ENCODE data around the gene NR3C2.
"Not testable (repeated sequence)": the region's sequence is repeated elsewhere in the genome, so short reads cannot be mapped to it uniquely, and the experiment has no call there.

NR3C2 gene

DNA sequence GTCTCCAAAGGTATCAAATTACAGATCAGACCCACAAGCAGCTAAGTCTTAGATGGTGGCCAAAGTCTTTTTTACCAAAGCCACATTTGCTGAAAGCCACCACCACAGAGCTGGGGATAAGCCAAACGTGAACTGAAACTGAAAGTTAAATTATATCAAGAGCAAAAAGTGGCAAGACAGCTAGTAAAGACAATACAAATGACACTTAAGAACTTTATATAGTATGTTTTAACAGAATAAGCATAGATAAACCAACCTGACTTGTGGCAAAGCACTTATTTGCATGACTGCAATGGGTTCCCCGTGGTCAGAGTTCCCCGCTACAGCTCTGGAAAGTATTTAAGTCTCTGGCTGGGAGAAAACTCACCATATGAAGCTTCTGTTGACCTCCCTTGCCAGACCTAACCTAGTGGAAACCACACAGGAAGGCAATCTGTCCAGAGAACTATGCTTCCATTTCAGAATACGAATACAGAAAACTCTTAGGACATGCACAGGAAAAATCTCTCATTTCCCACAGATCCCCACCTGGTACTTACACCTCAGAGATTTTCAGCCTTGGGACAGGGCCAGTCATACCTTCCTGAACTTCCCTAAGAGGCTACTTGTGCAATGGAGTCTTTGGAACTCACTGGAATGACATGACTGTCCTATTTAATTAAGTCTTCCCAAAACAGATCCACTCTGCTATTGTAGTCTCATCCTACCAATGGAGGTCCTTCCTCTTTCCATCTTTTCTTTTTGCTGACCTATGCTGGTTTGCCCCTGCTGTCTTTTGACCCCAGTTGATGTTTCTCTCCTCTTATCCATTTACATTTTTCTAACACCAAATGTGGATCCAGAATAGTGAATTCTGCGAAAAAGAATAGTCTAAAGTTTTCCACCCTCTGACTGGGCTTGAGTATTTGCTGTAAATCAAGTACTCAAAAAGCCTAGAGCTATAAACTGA, 225.1 kb downstream of the NR3C2 start:
- no peak for DNase-seq (ENCODE audit: low read depth in 2 of 2)

- no peak for DNase-seq (ENCODE audit: low read depth in 2 of 2)
These were observed 225.9 kb downstream of the NR3C2 start for GRCh38 chr4:148216321-148216720.

DNA sequence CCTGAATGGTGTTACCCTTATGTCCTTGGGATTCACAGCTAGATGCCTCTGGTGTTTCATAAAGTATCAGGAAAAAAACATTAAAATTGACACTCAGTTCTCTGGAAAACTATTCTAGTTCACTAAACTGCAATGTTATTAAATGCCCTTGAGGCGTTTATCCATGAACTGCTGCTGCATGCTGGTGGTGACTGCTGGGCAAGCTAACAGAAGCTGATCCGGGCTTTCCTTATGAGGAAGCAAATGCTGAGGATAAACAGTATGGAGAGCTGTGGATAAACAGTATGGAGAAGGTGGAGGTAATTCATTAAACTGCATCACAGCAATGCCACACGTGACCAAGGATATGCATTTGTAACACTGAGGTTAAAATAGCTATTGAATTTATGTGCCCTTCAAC, 227.0 kb downstream of the NR3C2 start:
- DNase-seq (ENCODE audit: low read depth in 2 of 2), result no peak

GRCh38 chr4:148214529-148215166, 227.6 kb downstream of the NR3C2 start:
- DNase-seq (ENCODE audit: low read depth in 2 of 2), result no peak

DNA sequence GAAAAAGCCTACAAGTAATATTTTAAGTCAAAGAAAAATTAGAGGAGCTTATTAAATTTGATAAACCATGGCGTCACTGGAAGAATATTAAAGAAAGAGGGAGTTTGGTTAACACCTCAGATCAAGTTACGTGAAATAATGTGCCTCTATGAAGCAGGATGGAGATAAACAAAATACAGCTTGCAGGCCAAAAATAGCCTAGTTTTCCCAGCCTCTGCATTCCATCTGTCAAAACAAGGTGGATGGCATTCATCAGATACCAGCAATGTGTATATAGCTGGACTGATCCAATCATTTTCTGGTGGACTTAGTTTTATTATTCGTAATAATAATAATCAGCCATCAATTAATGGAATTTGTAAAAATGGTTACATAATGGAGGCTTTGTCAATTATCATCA, 230.7 kb downstream of the NR3C2 start:
- no peak for DNase-seq (ENCODE audit: low read depth in 2 of 2)

DNA sequence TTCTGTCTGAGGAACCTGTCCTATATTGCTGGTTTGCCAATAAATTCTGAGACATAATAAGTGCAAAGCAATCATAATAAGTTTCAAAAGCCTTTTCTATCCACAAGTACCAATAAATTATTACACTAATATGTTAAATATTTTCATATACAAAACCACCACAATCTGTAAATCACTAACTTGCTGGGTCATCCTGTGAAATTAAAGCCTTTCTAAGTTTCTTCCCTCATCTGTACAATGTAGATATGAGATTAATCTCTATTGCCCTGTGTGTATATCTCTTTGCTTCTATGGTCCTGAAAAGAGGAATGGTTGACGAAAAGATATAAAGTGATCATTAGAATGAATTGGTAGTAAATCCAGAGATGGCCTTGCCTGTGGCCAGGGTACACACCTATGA, 231.6 kb downstream of the NR3C2 start:
- no peak for DNase-seq (ENCODE audit: low read depth in 2 of 2)

DNA sequence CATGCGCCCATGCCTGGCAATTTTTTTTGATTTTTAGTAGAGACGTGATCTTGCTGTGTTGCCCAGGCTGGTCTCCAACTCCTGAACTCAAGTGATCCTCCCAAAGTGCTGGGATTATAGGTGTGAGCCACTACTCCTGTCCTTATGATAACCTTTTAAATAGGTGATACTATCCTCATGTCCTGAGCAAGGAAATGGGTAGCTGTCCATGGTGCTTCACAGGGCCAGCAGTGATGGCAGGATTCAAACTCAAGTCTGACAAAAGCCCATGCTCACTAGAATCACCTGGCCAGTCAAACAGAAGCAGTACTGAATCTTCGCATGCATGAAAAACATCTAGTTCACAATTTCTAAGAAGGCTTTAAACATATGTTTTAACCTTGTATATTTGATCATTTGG, 235.1 kb downstream of the NR3C2 start:
- no peak for DNase-seq (ENCODE audit: low read depth in 2 of 2)

- no peak for DNase-seq (ENCODE audit: low read depth in 2 of 2)
These were observed 236.7 kb downstream of the NR3C2 start for GRCh38 chr4:148205476-148205875.

DNA sequence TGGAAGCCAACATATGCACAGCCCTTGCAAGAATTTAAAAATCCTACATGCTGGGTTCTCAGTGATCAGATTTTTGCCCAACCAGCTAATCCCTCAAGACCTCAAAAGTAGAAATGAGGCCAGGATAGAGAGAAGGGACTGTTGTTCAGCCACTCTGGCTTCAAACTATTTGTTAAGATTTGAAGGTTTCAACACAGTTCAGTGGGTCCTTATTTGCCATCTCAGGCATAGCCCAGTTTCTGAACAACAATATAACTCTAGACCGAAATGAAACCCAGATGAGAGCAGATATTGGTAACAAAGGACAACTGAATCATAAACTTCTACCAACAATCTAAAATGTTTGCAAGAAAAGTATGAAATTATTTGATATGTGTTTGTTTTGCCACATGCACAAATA, 237.3 kb downstream of the NR3C2 start:
- no peak for DNase-seq (ENCODE audit: low read depth in 2 of 2)

GRCh38 chr4:148204171-148204570, 238.0 kb downstream of the NR3C2 start:
- no peak for DNase-seq (ENCODE audit: low read depth in 2 of 2)

DNA sequence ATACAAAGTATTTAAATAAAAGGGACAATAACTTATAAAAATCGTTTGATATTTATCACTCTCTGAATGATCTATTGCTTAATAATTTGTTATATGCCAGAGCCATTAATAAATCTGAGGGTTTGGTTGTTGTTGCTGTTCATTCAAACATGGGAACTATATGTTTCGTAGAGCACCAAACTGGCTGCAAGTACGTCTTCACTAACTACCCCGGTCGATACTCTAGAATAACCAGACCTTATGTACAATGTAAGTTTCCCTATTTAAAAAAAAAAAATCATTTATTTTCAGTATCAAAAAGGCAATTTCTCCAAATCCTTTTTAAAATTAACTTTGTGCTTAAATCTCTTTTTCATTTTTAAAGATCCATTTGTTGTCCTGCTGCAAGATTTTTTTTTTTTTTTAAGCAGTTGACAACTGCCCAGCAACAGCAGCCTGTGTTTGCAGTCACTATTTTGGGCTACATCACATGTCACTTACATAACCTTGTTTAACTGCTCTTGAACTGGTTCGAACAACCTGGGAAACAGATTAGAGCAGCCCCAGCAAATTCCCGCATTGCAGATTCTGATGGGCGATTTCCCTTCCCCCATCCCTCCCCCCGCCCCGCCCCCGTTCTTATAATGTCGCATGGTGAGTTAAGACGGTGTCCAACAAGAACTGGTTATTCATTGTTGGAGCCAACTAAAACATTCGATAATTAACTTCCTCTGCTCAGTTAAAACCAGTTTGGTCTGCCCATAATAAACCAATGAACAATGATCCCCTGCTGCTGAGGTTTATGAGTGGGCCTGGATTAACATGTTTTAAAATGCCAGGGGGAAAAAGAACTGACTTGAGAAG, 238.9 kb downstream of the NR3C2 start:
- no peak for DNase-seq (ENCODE audit: low read depth in 2 of 2)

GRCh38 chr4:148200960-148201359, 241.3 kb downstream of the NR3C2 start:
- no peak for DNase-seq (ENCODE audit: low read depth in 2 of 2)

DNA sequence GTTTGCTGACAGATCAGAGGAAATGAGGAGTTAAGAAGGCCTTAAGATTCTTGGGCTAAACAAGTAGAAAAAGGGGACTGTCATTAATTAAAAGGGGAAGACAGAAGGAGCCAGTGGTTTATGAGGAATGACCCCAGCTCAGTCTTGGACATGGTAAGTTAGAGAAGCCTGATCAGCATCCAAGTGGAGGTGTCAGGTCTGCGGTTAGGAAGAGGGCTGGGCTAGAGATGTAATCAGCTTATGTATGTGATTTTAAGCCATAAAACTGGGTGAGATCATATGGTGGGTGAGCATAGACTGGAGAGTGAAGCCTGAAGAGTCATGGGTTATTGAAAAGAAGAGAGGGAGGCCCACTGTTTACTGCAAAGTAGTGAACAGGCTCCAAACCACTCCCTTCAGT, 246.1 kb downstream of the NR3C2 start:
- DNase-seq (ENCODE audit: low read depth in 2 of 2), result no peak

- DNase-seq (ENCODE audit: low read depth in 2 of 2), result no peak
These were observed 249.7 kb downstream of the NR3C2 start for GRCh38 chr4:148192526-148192925.

DNA sequence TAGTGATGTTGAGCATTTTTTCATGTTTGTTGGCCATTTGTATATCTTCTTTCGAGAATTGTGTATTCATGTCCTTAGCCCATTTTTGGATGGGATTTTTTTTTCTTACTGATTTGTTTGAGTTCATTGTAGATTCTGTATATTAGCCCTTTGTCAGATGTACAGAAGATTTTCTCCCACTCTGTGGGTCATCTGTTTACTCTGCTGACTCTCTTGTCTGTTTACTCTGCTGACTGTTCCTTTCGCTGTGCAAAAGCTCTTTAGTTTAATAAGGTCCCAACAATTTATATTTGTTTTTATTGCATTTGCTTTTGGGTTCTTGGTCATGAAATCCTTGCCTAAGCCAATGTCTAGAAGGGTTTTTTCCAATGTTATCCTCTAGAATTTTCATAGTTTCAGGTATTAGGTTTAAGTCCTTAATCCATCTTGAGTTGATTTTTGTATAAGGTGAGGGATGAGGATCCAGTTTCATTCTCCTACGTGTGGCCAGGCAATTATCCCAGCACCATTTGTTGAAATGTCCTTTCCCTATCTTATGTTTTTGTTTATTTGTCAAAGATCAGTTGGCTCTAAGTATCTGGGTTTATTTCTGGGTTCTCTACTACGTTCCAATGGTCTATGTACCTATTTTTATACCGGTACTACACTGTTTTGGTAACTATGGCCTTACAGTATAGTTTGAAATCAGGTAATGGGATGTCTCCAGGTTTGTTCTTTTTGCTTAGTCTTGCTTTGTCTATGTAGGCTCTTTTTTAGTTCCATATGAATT, 254.6 kb downstream of the NR3C2 start:
- not testable (repeated sequence) for DNase-seq (ENCODE audit: low read depth in 2 of 2)

DNA sequence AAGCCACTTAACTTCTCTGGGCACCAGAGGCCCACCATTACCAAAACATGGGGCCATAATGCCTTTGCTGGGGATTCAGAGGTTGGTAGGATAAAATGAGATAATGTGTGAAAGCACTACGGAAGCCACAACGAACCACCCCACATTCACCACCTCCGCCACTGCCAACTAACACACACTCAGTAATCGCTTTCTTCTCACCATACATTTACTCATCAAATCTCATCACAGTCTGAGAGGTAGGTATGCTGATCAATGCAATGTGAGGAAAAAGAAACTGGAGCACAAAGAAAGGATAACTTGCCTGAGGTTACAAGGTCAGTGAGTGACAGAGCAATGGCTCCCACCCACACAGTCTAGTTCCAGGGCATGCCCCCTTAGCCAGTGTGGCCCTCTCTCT, 257.3 kb downstream of the NR3C2 start:
- no peak for DNase-seq (ENCODE audit: low read depth in 2 of 2)

- no peak for DNase-seq (ENCODE audit: low read depth in 2 of 2)
These were observed 259.8 kb downstream of the NR3C2 start for GRCh38 chr4:148182230-148182911.

GRCh38 chr4:148173397-148174017, 268.7 kb downstream of the NR3C2 start:
- no peak for DNase-seq (ENCODE audit: low read depth in 2 of 2)

DNA sequence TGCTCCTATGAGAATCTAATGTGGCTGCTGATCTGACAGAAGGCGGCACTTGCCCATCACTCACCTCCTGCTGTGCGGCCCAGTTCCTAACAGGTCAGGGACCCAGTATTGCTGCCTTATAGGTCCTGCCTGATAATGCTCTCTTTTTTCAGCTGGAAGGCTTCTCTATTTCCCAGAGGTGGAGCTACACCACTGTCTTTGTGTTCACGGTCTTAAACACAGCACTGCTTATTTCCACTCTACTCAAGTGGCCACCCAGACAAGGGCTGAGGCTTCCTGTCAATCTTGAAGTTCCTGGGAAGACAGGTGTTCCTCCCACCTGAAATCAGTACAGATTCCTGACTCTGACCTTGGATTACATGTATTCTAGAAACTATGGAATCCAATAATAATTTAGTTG, 270.6 kb downstream of the NR3C2 start:
- DNase-seq (ENCODE audit: low read depth in 2 of 2), result no peak

All from activated CD4-positive, alpha-beta T cell treated with anti-CD3 and anti-CD28 coated beads for 24 hours (primary cell).